Measurements from ENCODE around the gene STRADA. TPM values are rescaled to one million over a fixed set of nuclear protein-coding genes. Genes with fewer than 3 reads are reported as not detected.
"Not testable (repeated sequence)": the region's sequence is repeated elsewhere in the genome, so short reads cannot be mapped to it uniquely, and the experiment has no call there.

The STRADA gene
- total and polyA plus RNA-seq, 2 experiments from 2014 or later = 18.0 to 28.8 TPM

GRCh38 chr17:63720194-63720593, 21.4 kb downstream of the STRADA start:
- H3K27ac Mint-ChIP-seq, H3K4me3 Mint-ChIP-seq: not testable (repeated sequence)

DNA sequence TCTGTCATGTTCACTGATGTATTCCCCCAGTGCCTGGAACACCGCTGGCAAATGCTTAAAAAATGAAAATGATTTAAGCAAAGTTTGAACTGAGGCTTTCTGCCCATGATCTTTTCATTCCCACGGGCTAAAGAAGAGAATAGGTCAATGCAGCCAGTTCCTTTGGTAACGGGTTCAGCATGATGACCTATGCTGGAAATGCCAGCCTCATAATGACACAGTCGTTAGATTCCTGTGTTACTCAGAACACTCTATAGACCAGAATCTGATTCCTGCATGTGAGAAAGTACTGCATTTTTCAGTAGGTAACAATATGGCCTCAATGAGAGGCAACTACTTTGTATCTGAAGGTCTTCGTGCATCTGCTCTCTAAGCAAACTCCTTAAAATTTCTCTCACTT, 22.6 kb downstream of the STRADA start:
- no peak overlapping the region for H3K27ac ChIP-seq (ENCODE audit: low read depth)
- TF ChIP-seq ZNF331 (CRISPR knock-in tag; IDR thresholded peaks at IDR 0.05; ENCODE audit: low read depth) = no peak
- no peak for TF ChIP-seq EZH2phosphoT487 (IDR thresholded peaks at IDR 0.05; ENCODE audit: unreplicated experiment)
- TF ChIP-seq STAT1 (IDR thresholded peaks at IDR 0.05; ENCODE audit: unreplicated experiment) = no peak
- no peak for TF ChIP-seq POLR2AphosphoS5 (IDR thresholded peaks at IDR 0.05; ENCODE audit: low read depth)
- TF ChIP-seq REST (IDR thresholded peaks at IDR 0.05; ENCODE audit: unreplicated experiment) = no peak
- no peak for TF ChIP-seq ZNF114 (CRISPR knock-in tag; IDR thresholded peaks at IDR 0.05)
- no peak for TF ChIP-seq NANOG (IDR thresholded peaks at IDR 0.05; ENCODE audit: borderline replicate concordance)
- TF ChIP-seq, protein P1, sequence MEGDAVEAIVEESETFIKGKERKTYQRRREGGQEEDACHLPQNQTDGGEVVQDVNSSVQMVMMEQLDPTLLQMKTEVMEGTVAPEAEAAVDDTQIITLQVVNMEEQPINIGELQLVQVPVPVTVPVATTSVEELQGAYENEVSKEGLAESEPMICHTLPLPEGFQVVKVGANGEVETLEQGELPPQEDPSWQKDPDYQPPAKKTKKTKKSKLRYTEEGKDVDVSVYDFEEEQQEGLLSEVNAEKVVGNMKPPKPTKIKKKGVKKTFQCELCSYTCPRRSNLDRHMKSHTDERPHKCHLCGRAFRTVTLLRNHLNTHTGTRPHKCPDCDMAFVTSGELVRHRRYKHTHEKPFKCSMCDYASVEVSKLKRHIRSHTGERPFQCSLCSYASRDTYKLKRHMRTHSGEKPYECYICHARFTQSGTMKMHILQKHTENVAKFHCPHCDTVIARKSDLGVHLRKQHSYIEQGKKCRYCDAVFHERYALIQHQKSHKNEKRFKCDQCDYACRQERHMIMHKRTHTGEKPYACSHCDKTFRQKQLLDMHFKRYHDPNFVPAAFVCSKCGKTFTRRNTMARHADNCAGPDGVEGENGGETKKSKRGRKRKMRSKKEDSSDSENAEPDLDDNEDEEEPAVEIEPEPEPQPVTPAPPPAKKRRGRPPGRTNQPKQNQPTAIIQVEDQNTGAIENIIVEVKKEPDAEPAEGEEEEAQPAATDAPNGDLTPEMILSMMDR (conservative IDR thresholded peaks at IDR 0.05; ENCODE audit: low read depth in 2 of 2) = no peak
- TF ChIP-seq JUNB (IDR thresholded peaks at IDR 0.05; ENCODE audit: unreplicated experiment) = no peak
- TF ChIP-seq CREB1 (CRISPR knock-in tag; IDR thresholded peaks at IDR 0.05; ENCODE audit: low read depth) = no peak
- no peak for TF ChIP-seq EZH2 (IDR thresholded peaks at IDR 0.05; ENCODE audit: low read depth, unreplicated experiment)
- no peaks in the 10 kb centered on the region for H4K20me1 ChIP-seq (replicated peaks; ENCODE audit: insufficient read depth)
- no peaks in the 10 kb centered on the region for H3F3A ChIP-seq (replicated peaks; ENCODE audit: low read depth)
- DNase-seq (ENCODE audit: low spot score) = no peak
- no peaks in the 10 kb centered on the region for H3K27me3 ChIP-seq (ENCODE audit: insufficient read depth)
- H3K4me2 ChIP-seq = no peak overlapping the region
- H3K36me3 ChIP-seq (ENCODE audit: insufficient read depth) = no peaks in the 10 kb centered on the region; the same call in 1 of the 2 replicates
- H3K4me3 ChIP-seq = no peak overlapping the region
- no peaks in the 10 kb centered on the region for H3K4me1 Mint-ChIP-seq
- H3K9me3 Mint-ChIP-seq = no peaks in the 10 kb centered on the region
- no peak overlapping the region for H3K4me3 Mint-ChIP-seq
- no peaks in the 10 kb centered on the region for H3K9me2 ChIP-seq (ENCODE audit: insufficient read depth)
- no peak for ATAC-seq
- no peak overlapping the region for H3K27ac Mint-ChIP-seq
- peaks cover 3% of the 10 kb centered on the region for H3K27me3 Mint-ChIP-seq (ENCODE audit: insufficient read depth, low read depth, poor library complexity)
- no peak overlapping the region for H2AFZ ChIP-seq
- no peaks in the 10 kb centered on the region for H3K4me1 ChIP-seq (ENCODE audit: insufficient read depth)
- no peaks in the 10 kb centered on the region for H3K36me3 Mint-ChIP-seq (ENCODE audit: low read depth)
- no peaks in the 10 kb centered on the region for H3K79me2 ChIP-seq (replicated peaks; ENCODE audit: insufficient read depth)

More at GRCh38 chr17:63720194-63720593, 21.4 kb downstream of the STRADA start:
- H3K9me3 Mint-ChIP-seq; H3K4me1 ChIP-seq (ENCODE audit: insufficient read depth); H3F3A ChIP-seq (replicated peaks; ENCODE audit: low read depth); H3K27ac ChIP-seq (ENCODE audit: low read depth); H3K4me2 ChIP-seq; H3K4me3 ChIP-seq; H3K27me3 Mint-ChIP-seq (ENCODE audit: insufficient read depth, low read depth, poor library complexity); ATAC-seq; H3K79me2 ChIP-seq (replicated peaks; ENCODE audit: insufficient read depth); H3K9me2 ChIP-seq (ENCODE audit: insufficient read depth); H2AFZ ChIP-seq; H4K20me1 ChIP-seq (replicated peaks; ENCODE audit: insufficient read depth); H3K27me3 ChIP-seq (ENCODE audit: insufficient read depth); DNase-seq (ENCODE audit: low spot score); H3K36me3 Mint-ChIP-seq (ENCODE audit: low read depth); H3K4me1 Mint-ChIP-seq; H3K36me3 ChIP-seq (ENCODE audit: insufficient read depth): not testable (repeated sequence)
